ENCODE results near the gene ACSF3.

The ACSF3 gene

GRCh38 chr16:89111263-89111662 is 17.6 kb downstream of the ACSF3 start:
- DNase-seq: no peak

- no peak for DNase-seq
These were observed 18.9 kb downstream of the ACSF3 start for GRCh38 chr16:89112377-89113151.

DNA sequence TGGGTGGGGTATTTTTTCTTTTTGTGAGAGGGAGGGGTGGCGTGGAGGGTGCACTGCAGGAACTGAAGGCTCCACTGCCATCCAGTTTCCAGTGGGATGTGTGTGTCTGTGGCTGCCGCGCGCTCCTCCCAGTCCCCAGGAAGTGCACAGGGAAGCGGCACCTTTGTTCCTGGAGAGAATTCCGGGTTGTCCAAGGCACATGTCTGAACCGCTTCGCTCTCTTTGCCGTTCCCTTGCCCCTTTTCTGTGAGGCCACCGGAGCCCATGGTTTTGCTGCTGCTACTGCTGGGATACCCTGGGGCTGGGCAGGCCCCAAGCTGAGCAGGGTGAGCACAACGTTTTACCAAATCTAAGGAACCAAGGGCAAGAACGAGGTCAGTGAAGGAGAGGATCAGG is 19.5 kb downstream of the ACSF3 start:
- no peak for DNase-seq

DNA sequence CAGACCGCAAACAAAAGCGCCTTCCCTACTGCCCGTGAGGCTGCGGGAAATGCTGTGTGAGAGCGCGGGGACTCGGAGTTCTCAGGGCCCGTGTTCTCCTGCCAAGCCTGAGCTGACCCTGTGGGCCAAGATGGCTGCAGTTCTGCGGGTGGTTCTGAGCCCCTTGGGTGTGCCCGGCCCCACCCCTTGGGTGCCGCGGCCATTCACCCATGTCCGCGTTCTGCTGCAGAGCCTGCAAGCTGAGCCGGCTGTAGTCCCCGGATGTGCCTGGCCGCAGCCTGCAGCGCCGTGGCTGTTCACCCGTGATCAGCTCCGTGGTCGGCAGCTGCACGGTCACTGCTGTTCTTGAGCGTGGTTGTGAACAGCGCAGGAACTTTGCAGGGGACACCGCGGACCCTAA is 20.0 kb downstream of the ACSF3 start:
- no peak for DNase-seq

DNA sequence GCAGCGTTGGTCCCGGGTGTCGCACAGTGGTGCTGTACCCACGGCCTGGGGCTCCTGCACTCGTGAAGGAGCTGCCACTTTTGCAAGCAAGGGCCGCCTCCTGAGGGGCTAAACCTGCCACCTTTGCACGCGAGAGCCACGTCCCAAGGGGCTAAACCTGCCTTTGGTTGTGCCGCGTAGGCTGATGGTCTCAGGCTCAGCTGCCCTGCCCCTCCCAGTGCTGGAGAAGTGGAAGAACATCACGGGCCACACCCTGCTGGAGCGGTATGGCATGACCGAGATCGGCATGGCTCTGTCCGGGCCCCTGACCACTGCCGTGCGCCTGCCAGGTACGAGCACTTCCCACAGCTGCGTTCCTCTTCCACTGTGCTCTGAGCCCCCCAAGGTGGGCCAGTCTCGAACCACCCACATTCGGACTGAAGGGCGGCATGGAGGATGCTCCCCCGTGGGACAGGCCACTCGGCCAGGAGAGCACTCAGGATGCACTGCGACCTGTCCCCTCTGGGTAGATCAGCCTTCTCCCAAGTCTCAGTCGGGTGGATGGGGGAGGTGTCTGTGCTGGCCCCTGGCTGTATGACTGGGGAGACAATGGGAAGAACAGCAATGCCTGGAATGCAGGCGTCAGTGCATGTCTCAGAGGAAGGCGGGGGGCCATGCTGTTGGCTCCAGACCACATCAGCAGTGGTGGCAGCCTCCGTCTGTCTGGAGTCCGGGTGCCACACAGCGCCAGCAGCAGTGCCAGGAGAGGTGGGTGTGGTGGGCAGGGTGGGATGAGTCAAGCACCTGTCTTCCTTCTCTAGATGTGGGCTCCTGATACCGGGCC is 20.7 kb downstream of the ACSF3 start:
- DNase-seq: no peak

DNA sequence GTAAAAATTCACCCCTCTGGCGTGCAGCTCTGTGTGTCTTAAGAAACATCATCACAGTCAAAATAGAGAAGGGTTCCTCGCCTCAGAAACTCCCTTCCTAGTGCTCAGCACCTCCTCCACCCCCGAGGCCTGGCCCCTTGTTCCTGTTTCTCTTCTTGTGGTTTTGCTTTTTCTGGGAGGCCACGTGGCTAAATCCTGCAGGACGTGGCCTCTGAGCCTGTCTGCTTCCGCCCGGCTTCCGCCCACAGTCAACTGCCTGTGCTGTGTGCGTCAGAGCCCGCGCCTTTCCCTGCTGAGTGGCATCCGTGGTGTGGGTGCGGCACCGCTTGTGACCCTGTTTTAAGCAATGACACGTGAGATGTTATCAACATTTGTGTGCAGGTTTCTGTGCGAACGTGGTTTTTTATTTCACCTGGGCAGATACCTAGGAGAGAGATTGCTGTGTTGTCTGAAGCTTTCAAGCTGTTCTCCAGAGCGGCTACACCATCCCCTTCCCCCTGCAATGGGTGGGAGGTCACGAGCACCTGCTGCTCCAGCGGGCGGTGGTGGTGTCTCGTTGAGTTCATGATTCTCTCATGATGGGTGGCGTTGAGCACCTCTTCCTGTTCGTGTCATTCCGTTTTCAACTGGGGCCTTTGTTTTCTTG is 21.7 kb downstream of the ACSF3 start:
- DNase-seq: peak in 39 of 51 donors; percentile 2 to 67 (median 31)

DNA sequence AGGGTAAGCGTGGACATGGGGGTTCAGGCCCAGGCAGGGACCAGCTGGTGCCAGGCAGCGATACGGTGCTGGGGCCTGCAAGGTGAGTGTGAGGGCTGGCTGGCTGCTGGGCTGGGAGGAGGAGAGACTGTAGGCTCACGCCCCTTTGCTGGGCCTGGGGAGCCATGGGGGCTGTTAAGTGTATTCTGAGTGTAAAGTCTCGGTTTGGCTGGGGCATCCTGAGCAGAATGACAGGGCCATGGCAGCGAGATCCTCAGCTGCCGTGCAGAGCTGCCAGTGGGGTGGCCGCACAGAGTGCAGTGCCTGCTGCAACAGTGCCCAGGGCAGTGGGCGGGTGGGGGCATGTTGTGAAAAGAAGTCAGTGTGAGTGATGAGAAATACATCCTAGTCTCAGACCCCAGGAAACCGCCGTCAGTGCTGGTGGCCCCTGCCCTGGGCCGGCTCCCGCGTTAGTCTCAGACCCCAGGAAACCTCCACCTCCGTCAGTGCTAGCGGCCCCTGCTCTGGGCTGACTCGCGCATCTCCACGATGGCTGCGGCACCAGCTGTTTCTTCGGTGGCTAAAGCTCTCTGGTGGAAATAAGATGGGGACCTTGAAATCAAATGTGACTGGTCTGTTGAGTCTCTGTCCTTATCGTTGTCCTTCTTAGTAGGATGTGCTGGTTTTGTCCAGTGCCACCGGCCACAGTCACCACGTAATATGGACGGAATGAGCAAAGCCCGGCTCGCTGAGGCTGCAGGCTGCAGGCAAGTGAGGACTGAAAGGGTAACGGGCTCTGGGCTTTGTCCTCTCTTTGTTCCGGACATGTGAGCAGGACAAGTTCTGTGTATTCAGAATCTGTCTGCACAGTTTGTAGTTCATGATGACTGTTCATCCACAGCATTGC is 22.9 kb downstream of the ACSF3 start:
- DNase-seq: no peak

- no peak for DNase-seq
These were observed 23.7 kb downstream of the ACSF3 start for GRCh38 chr16:89117227-89117974.

DNA sequence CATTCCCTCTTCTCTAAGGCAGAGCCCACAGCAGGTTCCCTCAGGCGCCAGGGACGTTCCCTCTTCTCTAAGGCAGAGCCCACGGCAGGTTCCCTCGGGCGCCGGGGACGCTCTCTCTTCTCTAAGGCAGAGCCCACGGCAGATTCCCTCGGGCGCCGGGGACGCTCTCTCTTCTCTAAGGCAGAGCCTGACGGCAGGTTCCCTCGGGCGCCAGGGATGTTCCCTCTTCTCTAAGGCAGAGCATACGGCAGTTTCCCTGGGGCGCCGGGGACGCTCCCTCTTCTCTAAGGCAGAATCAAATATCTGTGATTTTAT is 24.3 kb downstream of the ACSF3 start:
- no peak for DNase-seq

- DNase-seq: no peak
These were observed 24.9 kb downstream of the ACSF3 start for GRCh38 chr16:89118361-89119165.

GRCh38 chr16:89119166-89119621 is 25.5 kb downstream of the ACSF3 start:
- DNase-seq: no peak

DNA sequence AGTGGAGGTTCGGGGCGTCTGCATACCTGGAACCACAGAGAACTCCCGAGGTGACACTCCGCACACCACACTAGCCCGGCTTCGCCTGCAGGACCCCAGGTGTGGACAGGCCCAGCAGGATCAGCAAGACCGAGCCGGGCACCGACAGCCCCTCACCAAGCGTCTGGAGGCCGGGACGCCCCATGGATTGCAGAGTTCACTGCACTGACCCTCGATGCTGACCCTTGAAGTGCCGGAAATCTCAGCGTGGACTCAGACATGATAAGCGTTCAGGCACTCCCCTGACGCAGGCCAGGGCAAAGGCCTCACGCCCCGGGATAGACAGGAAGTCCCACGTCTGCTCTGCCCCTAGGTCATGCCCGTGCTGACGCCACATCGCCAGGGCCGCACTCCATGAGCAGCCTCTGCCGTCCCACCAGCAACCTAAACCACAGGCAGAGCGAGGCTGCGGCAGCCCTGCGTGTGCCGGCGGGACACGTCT is 26.0 kb downstream of the ACSF3 start:
- no peak for DNase-seq

DNA sequence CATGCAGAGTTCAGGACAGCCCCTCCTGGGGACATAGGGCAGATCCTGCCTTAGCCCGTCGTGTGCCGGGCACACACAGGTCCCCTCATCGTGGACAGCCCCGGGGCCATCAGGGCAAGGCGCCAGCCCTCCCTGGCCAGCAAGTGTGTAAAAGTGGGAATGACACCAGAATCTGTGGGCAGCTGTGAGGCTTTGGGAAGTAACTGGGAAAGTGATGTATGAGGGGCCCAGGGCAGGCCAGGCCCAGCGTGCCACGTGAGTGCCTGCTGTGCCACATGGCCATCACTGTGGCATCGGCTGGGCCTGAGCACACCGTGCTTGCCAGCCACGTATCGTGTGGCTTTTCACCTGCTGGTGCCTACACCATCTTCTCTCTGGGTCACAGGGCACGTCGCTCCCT is 26.6 kb downstream of the ACSF3 start:
- DNase-seq: no peak

- no peak for DNase-seq
These were observed 27.3 kb downstream of the ACSF3 start for GRCh38 chr16:89120921-89121351.

- no peak for DNase-seq
These were observed 28.2 kb downstream of the ACSF3 start for GRCh38 chr16:89121691-89122321.

GRCh38 chr16:89122322-89122851 is 28.7 kb downstream of the ACSF3 start:
- peak in 1 of 51 donors; percentile 3 for DNase-seq

DNA sequence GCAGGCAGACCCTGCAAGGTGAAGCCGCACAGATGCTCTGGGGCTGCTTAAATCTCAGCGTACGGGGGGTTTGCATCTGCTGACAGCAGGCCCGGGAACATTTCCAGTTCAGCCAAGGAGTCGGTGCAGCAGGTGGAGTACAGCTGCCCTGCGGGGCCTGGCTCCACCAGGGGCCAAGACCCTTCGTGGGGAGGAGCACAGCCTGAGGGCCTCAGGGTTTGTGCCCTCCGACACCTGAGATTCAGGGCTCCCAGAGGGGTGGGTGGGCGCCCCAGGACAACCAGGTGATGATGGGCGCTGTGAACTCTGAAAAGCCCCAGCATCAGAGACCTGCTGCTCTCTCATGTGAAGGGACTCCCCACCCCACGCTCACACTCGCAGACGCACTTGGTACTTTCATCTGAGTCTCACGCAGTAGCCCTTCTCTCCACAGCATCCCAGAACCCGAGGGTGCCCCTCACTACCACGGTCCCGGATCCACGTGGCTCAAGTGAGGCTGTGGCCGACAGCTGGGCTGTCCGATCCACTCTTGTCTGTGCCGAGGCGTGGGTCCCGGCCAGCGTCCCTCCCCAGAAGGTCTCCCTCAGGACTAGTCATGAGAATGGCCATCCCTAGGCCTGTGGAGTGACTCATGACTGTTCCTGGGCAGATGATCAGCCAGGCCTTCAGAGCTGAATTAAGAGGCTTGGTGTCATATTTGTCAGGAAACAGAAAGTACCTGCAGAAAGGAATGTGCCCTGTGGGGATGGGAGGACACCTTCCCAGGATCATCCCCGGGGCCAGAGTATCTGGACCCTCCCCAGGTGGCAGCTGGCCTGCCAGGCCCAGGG is 29.6 kb downstream of the ACSF3 start:
- no peak for DNase-seq

DNA sequence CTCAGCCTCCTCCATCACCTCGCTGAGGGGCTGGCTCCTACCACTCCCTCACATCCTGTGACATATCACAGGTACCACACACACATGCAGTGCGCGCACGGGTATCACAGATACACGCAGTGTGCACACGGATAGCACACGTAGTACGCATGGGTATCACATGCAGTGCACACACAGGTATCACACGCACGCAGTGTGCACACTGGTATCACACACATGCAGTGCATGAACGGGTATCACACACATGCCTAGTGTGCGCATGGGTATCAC is 30.1 kb downstream of the ACSF3 start:
- DNase-seq: no peak

Data from hypothalamus (tissue), 51 donors.